Prostate gland (tissue), 2 donors: ENCODE results near the gene CAMK2B. TPM values are rescaled to one million over a fixed set of nuclear protein-coding genes. Genes with fewer than 3 reads are reported as not detected.

Experiments
- DNase-seq: peaks from one replicate; pipeline ENCODE4 v3.0.0-alpha.2; 2019; ENCODE audit warnings: low spot score
- H3K27ac ChIP-seq, 2 donors: fragments of 200-600 bp; sonication (generic); 2 replicates each; pipeline ENCODE4 v1.5.1; 2017 to 2019
- H3K27me3 ChIP-seq: fragments of 200-600 bp; sonication (generic); replicated peaks from 2 replicates; pipeline ENCODE4 v1.5.1; 2019; ENCODE audit not compliant: insufficient read depth
- H3K36me3 ChIP-seq, 2 donors: fragments of 200-600 bp; sonication (generic); 1 replicate in 1 of 2; 2 replicates in 1 of 2; pipeline versions ENCODE4 v1.5.1 to v1.8.1; 2017 to 2019
- H3K4me1 ChIP-seq: fragments of 200-600 bp; sonication (generic); replicated peaks from 2 replicates; pipeline ENCODE4 v1.5.1; 2019
- H3K4me3 ChIP-seq, 2 donors: fragments of 200-600 bp; sonication (generic); 2 replicates each; pipeline ENCODE4 v1.5.1; 2017 to 2019
- H3K9me3 ChIP-seq: fragments of 200-600 bp; sonication (generic); 2 replicates; pipeline ENCODE4 v1.5.1; 2017
- POLR2A ChIP-seq: fragments of 450-650 bp; IDR thresholded peaks from one replicate; pipeline ENCODE4 v1.6.1; 2016; ENCODE audit warnings: antibody characterized with exemption, mild to moderate bottlenecking
- POLR2AphosphoS5 ChIP-seq: sonication (generic); formaldehyde crosslinking; IDR thresholded peaks from one replicate; pipeline ENCODE4 v1.6.1; 2017; ENCODE audit warnings: antibody characterized with exemption
- WGBS: methylation state at CpG from one replicate; pipeline ENCODE4 v1.1.5; 2018; 5-methylcytosine and 5-hydroxymethylcytosine counted together
- intact Hi-C: fragments of 100-400 bp; cut with DNase I; formaldehyde crosslinking; loops from one replicate; pipeline ENCODE4 v1.14.2; 2022
- total RNA-seq, 2 donors: library from RNA; depleted of rRNA; stranded (reverse); fragments of >200 nt; gene quantifications; one replicate each; pipeline ENCODE4 v1.1.0, GENCODE V29; 2016
- TF ChIP-seq, protein P1 (sequence below), 4 experiments: fragments of 200-600 bp in 2 of 4; fragments of 450-650 bp in 2 of 4; sonication (generic) in 2 of 4; IDR thresholded peaks; 1 replicate in 3 of 4; 2 replicates in 1 of 4; pipeline ENCODE4 v1.5.1; 2016 to 2019; ENCODE audit warnings: antibody characterized with exemption in 4 of 4, mild to moderate bottlenecking in 2 of 4, moderate library complexity in 2 of 4

The CAMK2B gene
- total RNA-seq, 2 donors from 2014 or later, result 5.7 to 16.9 TPM

DNA sequence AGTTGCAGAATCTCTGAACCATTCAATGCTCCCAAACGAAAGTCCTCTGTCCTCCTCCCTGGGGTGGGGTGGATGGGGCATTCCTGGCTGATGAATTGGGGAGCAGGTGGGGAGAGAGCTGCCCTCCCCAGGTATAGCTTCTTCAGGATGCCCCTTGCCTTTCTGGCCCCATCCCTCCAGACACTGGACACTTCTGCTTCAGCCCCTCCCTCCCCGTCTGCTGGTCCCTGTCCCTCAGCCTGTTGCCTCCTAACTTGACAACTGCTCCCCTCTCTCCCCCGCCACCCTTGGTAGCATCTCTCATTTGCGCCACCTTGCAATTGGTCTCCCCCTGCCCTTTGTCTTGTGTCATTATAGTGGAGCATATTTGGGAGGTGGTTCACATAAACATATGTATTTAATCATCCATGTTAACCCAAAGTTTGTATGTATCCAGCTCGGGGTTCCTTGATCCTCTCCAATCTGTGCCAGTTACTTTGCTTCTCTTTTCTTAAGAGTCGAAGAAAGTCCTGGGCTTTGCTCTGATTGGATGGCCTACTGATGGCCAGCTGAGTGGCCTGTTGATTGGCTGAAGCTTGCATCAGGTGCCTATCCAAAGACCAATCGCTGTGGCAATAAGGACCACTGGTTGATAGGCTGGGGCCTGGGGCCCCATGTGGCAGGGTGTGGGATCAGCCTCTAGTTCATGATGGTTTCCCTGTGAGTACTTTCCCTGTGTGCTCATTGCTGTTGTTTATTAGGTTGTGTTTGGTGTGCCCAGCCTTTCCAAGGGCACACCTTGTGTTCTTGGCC is 132.2 kb downstream of the CAMK2B start:
- DNase-seq, result no peak
- no peak overlapping the region for H3K4me3 ChIP-seq
- H3K27me3 ChIP-seq, result no peaks in the 10 kb centered on the region
- no peaks in the 10 kb centered on the region for H3K4me1 ChIP-seq
- 91% methylated on average over 7 of the region's 7 CpGs for WGBS
- TF ChIP-seq, protein P1, sequence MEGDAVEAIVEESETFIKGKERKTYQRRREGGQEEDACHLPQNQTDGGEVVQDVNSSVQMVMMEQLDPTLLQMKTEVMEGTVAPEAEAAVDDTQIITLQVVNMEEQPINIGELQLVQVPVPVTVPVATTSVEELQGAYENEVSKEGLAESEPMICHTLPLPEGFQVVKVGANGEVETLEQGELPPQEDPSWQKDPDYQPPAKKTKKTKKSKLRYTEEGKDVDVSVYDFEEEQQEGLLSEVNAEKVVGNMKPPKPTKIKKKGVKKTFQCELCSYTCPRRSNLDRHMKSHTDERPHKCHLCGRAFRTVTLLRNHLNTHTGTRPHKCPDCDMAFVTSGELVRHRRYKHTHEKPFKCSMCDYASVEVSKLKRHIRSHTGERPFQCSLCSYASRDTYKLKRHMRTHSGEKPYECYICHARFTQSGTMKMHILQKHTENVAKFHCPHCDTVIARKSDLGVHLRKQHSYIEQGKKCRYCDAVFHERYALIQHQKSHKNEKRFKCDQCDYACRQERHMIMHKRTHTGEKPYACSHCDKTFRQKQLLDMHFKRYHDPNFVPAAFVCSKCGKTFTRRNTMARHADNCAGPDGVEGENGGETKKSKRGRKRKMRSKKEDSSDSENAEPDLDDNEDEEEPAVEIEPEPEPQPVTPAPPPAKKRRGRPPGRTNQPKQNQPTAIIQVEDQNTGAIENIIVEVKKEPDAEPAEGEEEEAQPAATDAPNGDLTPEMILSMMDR (IDR thresholded peaks at IDR 0.05), result no peak
- TF ChIP-seq POLR2A (no peak), POLR2AphosphoS5 (no peak)
- H3K9me3 ChIP-seq, result no peaks in the 10 kb centered on the region
- no peak overlapping the region for H3K27ac ChIP-seq
- intact Hi-C loops, result loop anchor here (10.0 kb wide), 1 partner anchor 118 kb away; no protein-coding TSS in a partner anchor
- H3K36me3 ChIP-seq, result no peaks in the 10 kb centered on the region

DNA sequence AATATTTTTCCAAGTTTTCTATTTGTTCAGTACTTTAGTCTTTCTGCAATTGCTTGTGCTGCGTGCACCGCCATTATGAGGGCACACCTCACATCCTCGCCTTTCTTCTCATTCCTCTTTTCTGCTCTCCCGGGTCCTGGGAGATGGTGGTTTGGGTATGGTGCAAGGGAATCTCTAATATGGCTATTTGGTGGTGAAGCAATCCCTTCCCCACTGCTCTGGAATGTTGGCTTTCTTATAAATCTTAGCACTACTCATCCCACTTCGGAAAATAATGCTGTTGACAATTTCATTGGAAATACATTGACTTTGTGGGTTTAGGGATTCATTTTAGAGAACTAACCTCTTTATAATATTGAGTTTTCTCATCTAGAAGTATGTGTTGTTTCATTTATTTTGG is 134.2 kb downstream of the CAMK2B start:
- no peak overlapping the region for H3K27ac ChIP-seq
- WGBS, result 87% methylated on average over 5 of the region's 5 CpGs
- no peaks in the 10 kb centered on the region for H3K4me1 ChIP-seq
- no peaks in the 10 kb centered on the region for H3K9me3 ChIP-seq
- TF ChIP-seq POLR2AphosphoS5, result no peak
- TF ChIP-seq POLR2A, result no peak
- TF ChIP-seq, protein P1 (IDR thresholded peaks at IDR 0.05), result no peak
- H3K4me3 ChIP-seq, result no peak overlapping the region
- no peaks in the 10 kb centered on the region for H3K36me3 ChIP-seq
- DNase-seq, result no peak
- intact Hi-C loops, result loop anchor here (10.0 kb wide), 1 partner anchor 116 kb away; no protein-coding TSS in a partner anchor
- no peaks in the 10 kb centered on the region for H3K27me3 ChIP-seq

DNA sequence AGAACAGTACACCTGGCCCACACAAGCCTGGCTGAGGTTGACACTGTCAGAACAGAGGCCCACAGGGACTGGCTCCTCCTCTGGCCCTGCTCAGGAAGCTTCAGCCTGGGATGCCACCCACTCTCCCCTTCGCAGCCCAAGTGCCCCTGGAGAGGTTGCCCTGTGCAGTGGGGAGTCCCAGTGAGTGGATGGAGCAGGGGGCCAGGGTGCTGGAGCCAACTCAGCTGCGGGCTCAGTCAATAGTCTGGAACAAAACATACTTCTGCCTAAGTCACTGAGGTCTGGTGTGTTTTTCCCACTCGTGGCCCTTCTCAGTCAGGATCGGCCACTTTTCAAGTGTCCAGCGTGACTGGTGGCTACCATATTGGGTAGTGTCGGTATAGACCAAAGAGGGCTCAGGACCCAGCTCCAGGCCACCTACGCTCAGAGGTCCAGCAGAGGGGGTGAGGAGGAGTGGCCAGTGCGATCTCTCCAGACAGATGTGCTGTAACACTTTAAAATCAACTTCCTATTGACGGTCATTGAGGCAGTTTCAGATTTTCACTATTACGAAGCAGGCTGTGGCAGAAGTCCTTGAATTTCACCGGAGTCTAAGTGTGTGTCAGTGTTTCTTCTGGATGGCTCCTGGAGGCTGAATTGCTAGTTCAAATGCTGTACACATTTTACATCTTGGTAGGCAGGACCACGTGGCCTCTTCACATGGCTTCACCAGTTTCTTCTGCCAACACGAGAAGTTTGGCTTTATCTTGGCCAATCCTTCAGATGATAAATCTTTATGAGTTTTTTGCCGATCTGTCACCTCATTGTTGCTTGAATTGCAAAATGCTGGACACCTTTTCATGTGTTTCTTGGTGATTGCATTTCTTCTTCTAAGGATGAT is 135.2 kb downstream of the CAMK2B start:
- TF ChIP-seq POLR2AphosphoS5 (no peak), POLR2A (no peak)
- TF ChIP-seq, protein P1 (IDR thresholded peaks at IDR 0.05), result no peak
- Histone ChIP-seq H3K4me1 (no peaks in the 10 kb centered on the region), H3K27me3 (no peaks in the 10 kb centered on the region), H3K9me3 (no peaks in the 10 kb centered on the region), H3K27ac (no peak overlapping the region), H3K36me3 (no peaks in the 10 kb centered on the region), H3K4me3 (no peak overlapping the region)
- WGBS, result 79% methylated on average over 14 of the region's 14 CpGs
- intact Hi-C loops, result loop anchor here (10.0 kb wide), 1 partner anchor 115 kb away; no protein-coding TSS in a partner anchor
- DNase-seq, result no peak

DNA sequence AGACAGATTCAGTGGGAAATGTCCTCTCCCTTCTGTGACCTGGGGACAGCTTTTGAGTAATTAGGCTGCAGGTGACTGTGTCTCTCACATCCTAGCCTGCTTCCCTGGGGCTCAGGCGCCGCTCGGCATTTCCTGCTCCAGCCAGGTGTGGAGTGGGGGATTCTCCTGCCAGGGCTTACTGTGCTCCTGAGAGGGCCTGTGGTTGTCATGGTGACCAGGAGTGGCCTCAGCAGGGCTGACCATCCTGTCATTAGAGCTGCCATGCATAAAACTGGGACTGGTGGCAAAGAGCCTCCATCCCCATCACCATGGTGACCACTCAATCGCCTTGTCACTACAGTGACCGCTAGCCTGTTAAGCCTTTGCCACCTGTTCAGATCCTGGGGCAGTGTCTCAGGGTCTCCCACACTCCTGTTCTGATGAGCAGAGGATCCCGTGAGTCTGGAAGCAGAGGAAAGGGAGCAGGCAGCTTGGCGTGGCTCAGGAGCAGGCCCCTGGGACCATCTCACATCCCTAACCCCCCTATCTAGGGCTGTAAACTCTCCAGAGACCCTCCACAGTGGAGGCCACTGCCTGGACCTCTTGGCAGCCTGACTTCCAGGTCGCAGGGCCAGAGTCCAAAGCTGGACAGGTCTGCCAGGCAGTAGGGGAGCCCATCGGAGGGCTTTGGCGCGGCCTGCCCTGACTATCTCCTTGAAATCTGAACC is 136.0 kb downstream of the CAMK2B start, which contains the start of gene GCK:
Gene GCK (minus strand): TSS at position 154 of the 707 bp plus-strand sequence. CDS start 486 bp downstream, outside the sequence.
- intact Hi-C loops, result no loop called here
- TF ChIP-seq, protein P1 (IDR thresholded peaks at IDR 0.05), result no peak
- no peak for TF ChIP-seq POLR2AphosphoS5
- TF ChIP-seq POLR2A, result no peak
- H3K9me3 ChIP-seq, result no peaks in the 10 kb centered on the region
- no peaks in the 10 kb centered on the region for H3K36me3 ChIP-seq
- no peaks in the 10 kb centered on the region for H3K4me1 ChIP-seq
- DNase-seq, result no peak
- H3K27ac ChIP-seq, result no peak within 1 kb of the TSS
- 75% methylated on average over 11 of the region's 11 CpGs for WGBS
- H3K4me3 ChIP-seq, result no peak within 1 kb of the TSS
- no peaks in the 10 kb centered on the region for H3K27me3 ChIP-seq
